ENCODE data around the gene SLC17A1. TPM values are rescaled to one million over a fixed set of nuclear protein-coding genes. Genes with fewer than 3 reads are reported as not detected.

SLC17A1 gene
- total RNA-seq, 1 experiment from 2014 or later, result not detected

DNA sequence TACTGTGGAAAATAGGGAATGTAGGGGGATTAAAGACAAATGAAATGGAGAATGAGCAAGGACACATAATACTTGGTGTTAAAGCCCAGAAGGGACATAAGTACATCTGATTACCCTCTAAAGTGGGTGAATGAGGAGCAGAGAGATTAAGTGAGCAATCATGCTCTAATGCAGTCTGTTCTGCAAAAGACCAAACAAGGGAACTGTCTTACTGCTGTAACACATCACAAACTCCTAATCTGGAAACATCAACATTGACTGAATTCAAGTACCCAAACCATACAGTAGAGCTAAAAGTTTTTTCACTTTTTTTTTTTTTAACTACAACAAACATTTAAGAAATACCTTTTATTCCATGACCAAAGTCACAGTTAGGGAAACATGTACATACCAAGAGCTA lies 96.6 kb downstream of the SLC17A1 start (continued):
- TF ChIP-seq, protein P1, sequence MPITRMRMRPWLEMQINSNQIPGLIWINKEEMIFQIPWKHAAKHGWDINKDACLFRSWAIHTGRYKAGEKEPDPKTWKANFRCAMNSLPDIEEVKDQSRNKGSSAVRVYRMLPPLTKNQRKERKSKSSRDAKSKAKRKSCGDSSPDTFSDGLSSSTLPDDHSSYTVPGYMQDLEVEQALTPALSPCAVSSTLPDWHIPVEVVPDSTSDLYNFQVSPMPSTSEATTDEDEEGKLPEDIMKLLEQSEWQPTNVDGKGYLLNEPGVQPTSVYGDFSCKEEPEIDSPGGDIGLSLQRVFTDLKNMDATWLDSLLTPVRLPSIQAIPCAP (CRISPR knock-in tag; IDR thresholded peaks at IDR 0.05), result no peak
- TF ChIP-seq CREM (CRISPR knock-in tag; IDR thresholded peaks at IDR 0.05) (no peak), FOXJ3 (CRISPR knock-in tag; IDR thresholded peaks at IDR 0.05; ENCODE audit: borderline replicate concordance) (no peak), GTF2I (CRISPR knock-in tag; conservative IDR thresholded peaks at IDR 0.05) (no peak)
- TF ChIP-seq, protein P2, sequence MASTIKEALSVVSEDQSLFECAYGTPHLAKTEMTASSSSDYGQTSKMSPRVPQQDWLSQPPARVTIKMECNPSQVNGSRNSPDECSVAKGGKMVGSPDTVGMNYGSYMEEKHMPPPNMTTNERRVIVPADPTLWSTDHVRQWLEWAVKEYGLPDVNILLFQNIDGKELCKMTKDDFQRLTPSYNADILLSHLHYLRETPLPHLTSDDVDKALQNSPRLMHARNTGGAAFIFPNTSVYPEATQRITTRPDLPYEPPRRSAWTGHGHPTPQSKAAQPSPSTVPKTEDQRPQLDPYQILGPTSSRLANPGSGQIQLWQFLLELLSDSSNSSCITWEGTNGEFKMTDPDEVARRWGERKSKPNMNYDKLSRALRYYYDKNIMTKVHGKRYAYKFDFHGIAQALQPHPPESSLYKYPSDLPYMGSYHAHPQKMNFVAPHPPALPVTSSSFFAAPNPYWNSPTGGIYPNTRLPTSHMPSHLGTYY (CRISPR knock-in tag; IDR thresholded peaks at IDR 0.05), result no peak

Other genes with a start within 250 kb of the SLC17A1 start
- not detected in 3 replicates for gene SCGN, start 179.8 kb downstream of the SLC17A1 start, total RNA-seq (2021)
- 0.05 to 0.07 TPM in 2 of 3 replicates, not detected in the other for gene SLC17A4, start 77.3 kb downstream of the SLC17A1 start, total RNA-seq (2021)
- not detected in 3 replicates for gene SLC17A3, start 42.2 kb upstream of the SLC17A1 start, total RNA-seq (2021)
- gene SLC17A2, start 98.6 kb upstream of the SLC17A1 start, total RNA-seq (2021), result not detected in 3 replicates
- gene TRIM38, start 130.8 kb upstream of the SLC17A1 start, total RNA-seq (2021), result 1.0 to 1.6 TPM (median 1.1 TPM) in 3 replicates